ENCODE data around the gene NYNRIN. TPM values are rescaled to one million over a fixed set of nuclear protein-coding genes. Genes with fewer than 3 reads are reported as not detected.
"Not testable (repeated sequence)": the region's sequence is repeated elsewhere in the genome, so short reads cannot be mapped to it uniquely, and the experiment has no call there.

The NYNRIN gene
- total and polyA plus RNA-seq, 10 of the 15 experiments (the other 5 are each of a cell fraction or from before 2014, with no cell fraction given): under 0.01 to 0.15 (median 0.01) TPM; not detected in 5

- TF ChIP-seq SKIL (IDR thresholded peaks at IDR 0.05; ENCODE audit: low read depth, poor library complexity, severe bottlenecking) (no peak), MXI1 (IDR thresholded peaks at IDR 0.05; ENCODE audit: low read depth, low read length) (no peak), NFYB (IDR thresholded peaks at IDR 0.05; ENCODE audit: insufficient read depth, low read depth, low read length) (no peak), RAD21 (IDR thresholded peaks at IDR 0.05; ENCODE audit: insufficient read depth, low read depth, low read length) (no peak), EED (IDR thresholded peaks at IDR 0.05; ENCODE audit: low read depth) (no peak), JUNB (IDR thresholded peaks at IDR 0.05) (no peak), FOXK2 (IDR thresholded peaks at IDR 0.05) (no peak)
Measured at GRCh38 chr14:24385524-24385923, 13.3 kb upstream of the NYNRIN start (continued).

- Histone ChIP-seq H3K27me3 (replicated peaks in 1 of 2; ENCODE audit: control insufficient read depth in 2 of 2, insufficient read depth in 2 of 2, low read length in 1 of 2) (no peaks in the 10 kb centered on the region; a peak in 2 of 4 replicates), H4K20me1 (ENCODE audit: control insufficient read depth, insufficient read depth) (no peaks in the 10 kb centered on the region), H3K27ac (ENCODE audit: control insufficient read depth, insufficient read depth) (no peak overlapping the region), H3K4me3 (no peak overlapping the region), H3K4me1 (ENCODE audit: control insufficient read depth, insufficient read depth, low read length) (no peaks in the 10 kb centered on the region), H2AFZ (ENCODE audit: control insufficient read depth, low read depth, low read length) (no peak overlapping the region), H3K9me3 (replicated peaks; ENCODE audit: control insufficient read depth, insufficient read depth, low read length) (no peaks in the 10 kb centered on the region), H3K9ac (ENCODE audit: control insufficient read depth, insufficient read depth, low read length) (no peak overlapping the region), H3K79me2 (ENCODE audit: control insufficient read depth, insufficient read depth, low read length) (no peaks in the 10 kb centered on the region), H3K36me3 (ENCODE audit: control insufficient read depth in 2 of 2, insufficient read depth in 2 of 2, low read length in 1 of 2) (no peaks in the 10 kb centered on the region), H3K4me2 (ENCODE audit: control insufficient read depth, insufficient read depth) (no peak overlapping the region)
- intact Hi-C loops (cut with micrococcal nuclease; ENCODE audit: unreplicated experiment): no loop called here
- no peak for FAIRE-seq
- WGBS (ENCODE audit: insufficient coverage, insufficient replicate concordance, low lambda C conversion rate, missing lambda C conversion rate): 22% methylated on average over 2 of the region's 2 CpGs
- ChIA-PET SMC1A (ENCODE audit: uncharacterized antibody, unreplicated experiment) (no interaction called here), CTCF (interaction anchor here (1.5 kb wide), 1 partner anchor 25 kb away, joined by 6 read pairs; no protein-coding TSS in a partner anchor), POLR2A (no interaction called here), RAD21 (ENCODE audit: unreplicated experiment) (no interaction called here)
- BruUV-seq (replicated peaks): no TSS peak
- in situ Hi-C loops (cut with MboI): no loop called here
- no peak for DNase-seq (ENCODE audit: low read depth, low spot score)
- TF ChIP-seq POLR2AphosphoS5 (IDR thresholded peaks at IDR 0.05; ENCODE audit: low read length) (no peak), MTA3 (IDR thresholded peaks at IDR 0.05; ENCODE audit: borderline replicate concordance, low read length) (no peak), TAF1 (IDR thresholded peaks at IDR 0.05; ENCODE audit: borderline replicate concordance, low read depth, low read length) (no peak), MYB (IDR thresholded peaks at IDR 0.05; ENCODE audit: borderline replicate concordance, low read depth, low read length) (no peak), ZBED1 (IDR thresholded peaks at IDR 0.05; ENCODE audit: borderline replicate concordance) (no peak)
- no peak for ATAC-seq
Measured at GRCh38 chr14:24387009-24387345, 11.8 kb upstream of the NYNRIN start.

GRCh38 chr14:24387579-24387978 lies 11.2 kb upstream of the NYNRIN start:
- H3K9ac ChIP-seq (ENCODE audit: control insufficient read depth, insufficient read depth, low read length); H3K36me3 ChIP-seq (ENCODE audit: control insufficient read depth in 2 of 2, insufficient read depth in 2 of 2, low read length in 1 of 2); ATAC-seq; FAIRE-seq; H3K9me3 ChIP-seq (replicated peaks; ENCODE audit: control insufficient read depth, insufficient read depth, low read length); H3K79me2 ChIP-seq (ENCODE audit: control insufficient read depth, insufficient read depth, low read length); H3K4me1 ChIP-seq (ENCODE audit: control insufficient read depth, insufficient read depth, low read length); H2AFZ ChIP-seq (ENCODE audit: control insufficient read depth, low read depth, low read length); H3K27ac ChIP-seq (ENCODE audit: control insufficient read depth, insufficient read depth); in situ Hi-C loops (cut with MboI); H4K20me1 ChIP-seq (ENCODE audit: control insufficient read depth, insufficient read depth); BruUV-seq (replicated peaks); CTCF ChIA-PET; DNase-seq (ENCODE audit: low read depth, low spot score); SMC1A ChIA-PET (ENCODE audit: uncharacterized antibody, unreplicated experiment); H3K4me3 ChIP-seq; POLR2A ChIA-PET; intact Hi-C loops (cut with micrococcal nuclease; ENCODE audit: unreplicated experiment); H3K4me2 ChIP-seq (ENCODE audit: control insufficient read depth, insufficient read depth); H3K27me3 ChIP-seq (replicated peaks in 1 of 2; ENCODE audit: control insufficient read depth in 2 of 2, insufficient read depth in 2 of 2, low read length in 1 of 2): not testable (repeated sequence)
- RAD21 ChIA-PET (ENCODE audit: unreplicated experiment): interaction anchor here (1.4 kb wide), 1 partner anchor 44 kb away, joined by 4 read pairs; no protein-coding TSS in a partner anchor
- WGBS (ENCODE audit: insufficient coverage, insufficient replicate concordance, low lambda C conversion rate, missing lambda C conversion rate): 26% methylated on average over 5 of the region's 5 CpGs
